Breast epithelium (tissue), 4 donors: ENCODE measurements around the gene ITGB5. TPM values are rescaled to one million over a fixed set of nuclear protein-coding genes. Genes with fewer than 3 reads are reported as not detected.
"Not testable (repeated sequence)": the region's sequence is repeated elsewhere in the genome, so short reads cannot be mapped to it uniquely, and the experiment has no call there.

Experiments
- DNase-seq, 2 donors: peaks; one replicate each; pipeline ENCODE4 v3.0.0-alpha.2; 2019; ENCODE audit warnings: low spot score in 2 of 2
- H3K27ac ChIP-seq, 2 donors: fragments of 200-600 bp; sonication (generic) in 1 of 2; one replicate each; pipeline ENCODE4 v1.5.1; 2016 to 2019; ENCODE audit warnings: mild to moderate bottlenecking in 1 of 2
- H3K27me3 ChIP-seq, 2 donors: fragments of 200-600 bp; sonication (generic) in 1 of 2; one replicate each; pipeline versions ENCODE4 v1.5.1 to v1.6.0; 2017 to 2019; ENCODE audit warnings: control low read depth in 1 of 2, mild to moderate bottlenecking in 1 of 2
- H3K36me3 ChIP-seq: fragments of 200-600 bp; one replicate; pipeline ENCODE4 v1.5.1; 2019
- H3K4me1 ChIP-seq, 2 donors: fragments of 200-600 bp; sonication (generic); one replicate each; pipeline ENCODE4 v1.5.1; 2016 to 2019; ENCODE audit warnings: control low read depth in 1 of 2
- H3K4me3 ChIP-seq, 3 donors: fragments of 200-600 bp; sonication (generic); 1 replicate in 2 of 3; 2 replicates in 1 of 3; pipeline ENCODE4 v1.5.1; 2016 to 2019; ENCODE audit warnings: mild to moderate bottlenecking in 3 of 3, moderate library complexity in 2 of 3
- H3K9me3 ChIP-seq, 2 donors: fragments of 200-600 bp; sonication (generic) in 1 of 2; one replicate each; pipeline ENCODE4 v1.5.1; 2016 to 2019; ENCODE audit warnings: control low read depth in 1 of 2
- POLR2A ChIP-seq: fragments of 450-650 bp; IDR thresholded peaks from one replicate; pipeline ENCODE4 v1.6.1; 2016; ENCODE audit warnings: antibody characterized with exemption, mild to moderate bottlenecking, moderate library complexity
- POLR2AphosphoS5 ChIP-seq, 3 donors: sonication (generic); formaldehyde crosslinking; IDR thresholded peaks; one replicate each; pipeline ENCODE4 v1.6.1; 2017; ENCODE audit warnings: antibody characterized with exemption in 3 of 3
- intact Hi-C: fragments of 100-400 bp; cut with DNase I; formaldehyde crosslinking; loops from one replicate; pipeline ENCODE4 v1.15.1; 2023; ENCODE audit warnings: low total_unique reads
- total RNA-seq, 3 donors: library from RNA; depleted of rRNA; stranded (reverse); fragments of >200 nt; gene quantifications; one replicate each; pipeline ENCODE4 v1.1.0, GENCODE V29; 2016
- TF ChIP-seq, protein P1 (sequence below), 3 donors: fragments of 450-650 bp; IDR thresholded peaks; one replicate each; pipeline ENCODE4 v1.5.1; 2016 to 2017; ENCODE audit warnings: antibody characterized with exemption in 3 of 3, mild to moderate bottlenecking in 3 of 3, moderate library complexity in 3 of 3

The ITGB5 gene
- total RNA-seq, 3 donors from 2014 or later = 80.1 to 286 (median 181) TPM

DNA sequence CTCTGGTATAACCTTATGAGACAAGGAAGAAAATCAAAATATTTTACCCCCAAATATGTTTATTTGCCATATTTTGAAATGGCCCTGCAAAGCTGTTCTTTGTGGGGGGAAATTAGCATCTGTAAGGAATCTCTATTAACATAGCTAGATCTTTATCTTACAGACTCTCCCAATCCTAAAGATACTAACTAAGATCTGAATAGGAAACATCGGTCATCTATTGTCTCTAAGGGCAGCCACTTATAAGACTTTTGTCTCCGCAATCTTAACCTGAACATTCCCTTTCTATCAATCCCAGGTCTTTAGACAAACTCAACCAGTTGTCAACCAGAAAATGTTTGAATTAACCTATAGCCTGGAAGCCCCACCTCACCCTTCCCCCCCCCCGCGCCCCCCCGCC lies 135.7 kb downstream of the ITGB5 start:
- TF ChIP-seq, protein P1, sequence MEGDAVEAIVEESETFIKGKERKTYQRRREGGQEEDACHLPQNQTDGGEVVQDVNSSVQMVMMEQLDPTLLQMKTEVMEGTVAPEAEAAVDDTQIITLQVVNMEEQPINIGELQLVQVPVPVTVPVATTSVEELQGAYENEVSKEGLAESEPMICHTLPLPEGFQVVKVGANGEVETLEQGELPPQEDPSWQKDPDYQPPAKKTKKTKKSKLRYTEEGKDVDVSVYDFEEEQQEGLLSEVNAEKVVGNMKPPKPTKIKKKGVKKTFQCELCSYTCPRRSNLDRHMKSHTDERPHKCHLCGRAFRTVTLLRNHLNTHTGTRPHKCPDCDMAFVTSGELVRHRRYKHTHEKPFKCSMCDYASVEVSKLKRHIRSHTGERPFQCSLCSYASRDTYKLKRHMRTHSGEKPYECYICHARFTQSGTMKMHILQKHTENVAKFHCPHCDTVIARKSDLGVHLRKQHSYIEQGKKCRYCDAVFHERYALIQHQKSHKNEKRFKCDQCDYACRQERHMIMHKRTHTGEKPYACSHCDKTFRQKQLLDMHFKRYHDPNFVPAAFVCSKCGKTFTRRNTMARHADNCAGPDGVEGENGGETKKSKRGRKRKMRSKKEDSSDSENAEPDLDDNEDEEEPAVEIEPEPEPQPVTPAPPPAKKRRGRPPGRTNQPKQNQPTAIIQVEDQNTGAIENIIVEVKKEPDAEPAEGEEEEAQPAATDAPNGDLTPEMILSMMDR (IDR thresholded peaks at IDR 0.05) = no peak
- TF ChIP-seq POLR2AphosphoS5 (IDR thresholded peaks at IDR 0.05) = no peak
- no peak for TF ChIP-seq POLR2A
- Histone ChIP-seq H3K4me3 (no peak overlapping the region), H3K4me1 (no peaks in the 10 kb centered on the region), H3K27ac (no peak overlapping the region), H3K9me3 (no peaks in the 10 kb centered on the region), H3K36me3 (no peaks in the 10 kb centered on the region), H3K27me3 (no peaks in the 10 kb centered on the region)
- intact Hi-C loops = no loop called here
- DNase-seq = no peak

GRCh38 chr3:124749877-124750276 lies 137.3 kb downstream of the ITGB5 start:
- H3K4me1 ChIP-seq, H3K4me3 ChIP-seq, H3K36me3 ChIP-seq, DNase-seq, intact Hi-C loops, H3K27ac ChIP-seq, H3K9me3 ChIP-seq, H3K27me3 ChIP-seq: not testable (repeated sequence)

GRCh38 chr3:124748560-124749198 lies 138.5 kb downstream of the ITGB5 start:
- no peaks in the 10 kb centered on the region for H3K9me3 ChIP-seq

DNA sequence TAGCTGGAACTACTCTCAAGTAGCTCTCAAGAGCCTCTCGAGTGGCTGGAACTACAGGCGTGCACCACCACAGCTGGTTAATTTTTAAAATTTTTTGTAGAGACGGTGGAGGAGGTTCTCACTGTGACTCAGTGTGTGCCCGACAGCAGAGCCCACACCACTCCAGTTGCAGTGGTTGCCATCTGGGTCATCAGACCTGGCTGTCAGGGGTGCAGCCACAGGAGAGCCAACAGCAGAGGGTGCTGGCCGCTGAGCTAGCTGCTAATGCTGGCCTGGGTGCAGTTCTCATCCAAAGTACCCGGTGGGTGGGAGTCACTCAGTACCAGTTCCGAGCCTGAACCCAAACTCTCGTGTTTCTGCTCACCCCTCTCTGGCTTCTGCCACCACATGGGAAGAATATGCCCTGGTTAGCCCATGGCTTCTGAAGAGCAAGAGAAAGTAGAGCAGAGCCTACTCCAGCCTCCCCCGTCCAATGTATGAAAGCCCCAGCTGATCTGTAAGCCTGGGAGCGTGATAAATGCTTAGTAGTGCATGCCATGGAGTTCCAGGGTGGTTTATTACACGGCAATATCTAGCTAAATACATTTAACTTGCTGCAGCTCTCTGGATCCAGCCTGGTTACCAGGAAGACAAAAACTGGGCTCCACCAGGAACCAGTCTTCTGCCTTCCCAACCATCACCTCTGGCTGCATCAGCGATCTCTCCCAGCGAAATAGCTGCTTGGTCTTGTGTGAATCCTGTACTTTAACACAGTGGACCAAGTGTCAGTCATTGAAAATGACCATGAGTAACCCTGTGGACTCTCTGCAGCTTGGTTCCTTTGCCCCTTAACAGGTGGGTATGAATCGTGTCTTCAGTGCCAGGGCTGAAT lies 139.8 kb downstream of the ITGB5 start:
- H3K9me3 ChIP-seq = no peaks in the 10 kb centered on the region
- intact Hi-C loops = no loop called here
- H3K4me1 ChIP-seq = no peaks in the 10 kb centered on the region
- TF ChIP-seq, protein P1 (IDR thresholded peaks at IDR 0.05) = no peak
- TF ChIP-seq POLR2A (no peak), POLR2AphosphoS5 (IDR thresholded peaks at IDR 0.05) (no peak)
- peaks cover 3% of the 10 kb centered on the region for H3K36me3 ChIP-seq
- H3K4me3 ChIP-seq = no peak overlapping the region
- no peak for DNase-seq
- H3K27me3 ChIP-seq = no peaks in the 10 kb centered on the region
- no peak overlapping the region for H3K27ac ChIP-seq

More at GRCh38 chr3:124748560-124749198, 138.5 kb downstream of the ITGB5 start:
- H3K4me3 ChIP-seq = no peak overlapping the region
- no peak overlapping the region for H3K27ac ChIP-seq
- DNase-seq = no peak
- H3K4me1 ChIP-seq = no peaks in the 10 kb centered on the region
- no peaks in the 10 kb centered on the region for H3K36me3 ChIP-seq
- H3K27me3 ChIP-seq = no peaks in the 10 kb centered on the region
- intact Hi-C loops = no loop called here
- no peak for TF ChIP-seq POLR2A
- TF ChIP-seq POLR2AphosphoS5 (IDR thresholded peaks at IDR 0.05) = no peak
- TF ChIP-seq, protein P1 (IDR thresholded peaks at IDR 0.05) = no peak

- H3K9me3 ChIP-seq = no peaks in the 10 kb centered on the region
- intact Hi-C loops = no loop called here
- TF ChIP-seq, protein P1 (IDR thresholded peaks at IDR 0.05) = no peak
- TF ChIP-seq POLR2AphosphoS5 (IDR thresholded peaks at IDR 0.05) (no peak), POLR2A (no peak)
- no peak for DNase-seq
- H3K4me1 ChIP-seq = no peaks in the 10 kb centered on the region
- no peaks in the 10 kb centered on the region for H3K27me3 ChIP-seq
- no peak overlapping the region for H3K27ac ChIP-seq
- peaks cover 7% of the 10 kb centered on the region for H3K36me3 ChIP-seq
- no peak overlapping the region for H3K4me3 ChIP-seq
Observed at GRCh38 chr3:124745756-124746155, 141.4 kb downstream of the ITGB5 start.
